MM.1S (cell line): Measurements from ENCODE around the gene PLXNA4.

Experiments
- EZH2 ChIP-seq: fragments of 300-600 bp; sonication (generic); optimal IDR thresholded peaks from 2 replicates; pipeline ENCODE3; 2017; ENCODE audit warnings: low read depth, mild to moderate bottlenecking, antibody characterized with exemption, low read length, mixed read lengths
- TF ChIP-seq, protein P1 (sequence below): fragments of 300-600 bp; sonication (generic); IDR thresholded peaks from 2 replicates; pipeline ENCODE4 v1.5.1; 2016; ENCODE audit warnings: antibody characterized with exemption, low read length, mixed read lengths

DNA sequence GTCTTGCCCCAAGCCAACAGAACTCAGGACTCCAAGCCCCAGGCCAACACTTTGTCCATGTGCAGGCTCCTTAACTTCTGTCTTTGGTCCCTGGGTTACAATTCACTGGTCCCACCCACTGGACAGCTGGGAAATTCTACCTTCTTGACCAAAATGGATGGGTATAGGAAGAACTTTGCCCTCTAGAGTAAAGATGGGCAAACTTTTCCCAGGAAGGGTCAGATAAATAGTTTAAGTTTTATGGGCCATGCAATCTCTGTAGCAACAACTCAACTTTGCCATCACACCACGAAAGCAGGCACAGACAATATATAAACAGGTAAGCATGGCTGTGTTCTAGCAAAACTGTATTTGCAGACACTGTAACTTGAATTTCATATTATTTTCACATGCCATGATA, 147.1 kb downstream of the PLXNA4 start:
- TF ChIP-seq, protein P1, sequence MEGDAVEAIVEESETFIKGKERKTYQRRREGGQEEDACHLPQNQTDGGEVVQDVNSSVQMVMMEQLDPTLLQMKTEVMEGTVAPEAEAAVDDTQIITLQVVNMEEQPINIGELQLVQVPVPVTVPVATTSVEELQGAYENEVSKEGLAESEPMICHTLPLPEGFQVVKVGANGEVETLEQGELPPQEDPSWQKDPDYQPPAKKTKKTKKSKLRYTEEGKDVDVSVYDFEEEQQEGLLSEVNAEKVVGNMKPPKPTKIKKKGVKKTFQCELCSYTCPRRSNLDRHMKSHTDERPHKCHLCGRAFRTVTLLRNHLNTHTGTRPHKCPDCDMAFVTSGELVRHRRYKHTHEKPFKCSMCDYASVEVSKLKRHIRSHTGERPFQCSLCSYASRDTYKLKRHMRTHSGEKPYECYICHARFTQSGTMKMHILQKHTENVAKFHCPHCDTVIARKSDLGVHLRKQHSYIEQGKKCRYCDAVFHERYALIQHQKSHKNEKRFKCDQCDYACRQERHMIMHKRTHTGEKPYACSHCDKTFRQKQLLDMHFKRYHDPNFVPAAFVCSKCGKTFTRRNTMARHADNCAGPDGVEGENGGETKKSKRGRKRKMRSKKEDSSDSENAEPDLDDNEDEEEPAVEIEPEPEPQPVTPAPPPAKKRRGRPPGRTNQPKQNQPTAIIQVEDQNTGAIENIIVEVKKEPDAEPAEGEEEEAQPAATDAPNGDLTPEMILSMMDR, result no peak
- TF ChIP-seq EZH2, result no peak
